Lower leg skin (tissue), 4 donors: ENCODE data around the gene TSPEAR. TPM values are rescaled to one million over a fixed set of nuclear protein-coding genes. Genes with fewer than 3 reads are reported as not detected.

ENCODE experiments used
- DNase-seq, 2 donors: peaks; one replicate each; pipeline ENCODE4 v3.0.0-alpha.2; 2019; ENCODE audit warnings: low spot score in 2 of 2
- H3K4me3 ChIP-seq: fragments of 200-600 bp; sonication (generic); 2 replicates; pipeline ENCODE4 v1.5.1; 2017; ENCODE audit warnings: mild to moderate bottlenecking, low read depth; ENCODE audit not compliant: poor library complexity, severe bottlenecking
- POLR2A ChIP-seq, 2 donors: fragments of 450-650 bp; IDR thresholded peaks; one replicate each; pipeline ENCODE4 v1.6.1; 2016 to 2017; ENCODE audit warnings: antibody characterized with exemption in 2 of 2, mild to moderate bottlenecking in 1 of 2, moderate library complexity in 1 of 2
- WGBS, 2 donors: methylation state at CpG; one replicate each; pipeline ENCODE4 v1.1.5; 2018; 5-methylcytosine and 5-hydroxymethylcytosine counted together
- intact Hi-C: fragments of 100-400 bp; cut with DNase I; formaldehyde crosslinking; loops from one replicate; pipeline ENCODE4 v1.15.0; 2023; ENCODE audit warnings: low total_unique reads
- total RNA-seq, 4 donors: library from RNA; depleted of rRNA; stranded (reverse); fragments of >200 nt; gene quantifications; one replicate each; pipeline ENCODE4 v1.1.0, GENCODE V29; 2016
- TF ChIP-seq, protein P1 (sequence below), 3 donors: fragments of 450-650 bp; IDR thresholded peaks; one replicate each; pipeline ENCODE4 v1.5.1; 2016; ENCODE audit warnings: antibody characterized with exemption in 3 of 3, mild to moderate bottlenecking in 3 of 3, moderate library complexity in 2 of 3

Gene TSPEAR
- total RNA-seq, 4 donors from 2014 or later = 0.06 TPM; not detected in 3

DNA sequence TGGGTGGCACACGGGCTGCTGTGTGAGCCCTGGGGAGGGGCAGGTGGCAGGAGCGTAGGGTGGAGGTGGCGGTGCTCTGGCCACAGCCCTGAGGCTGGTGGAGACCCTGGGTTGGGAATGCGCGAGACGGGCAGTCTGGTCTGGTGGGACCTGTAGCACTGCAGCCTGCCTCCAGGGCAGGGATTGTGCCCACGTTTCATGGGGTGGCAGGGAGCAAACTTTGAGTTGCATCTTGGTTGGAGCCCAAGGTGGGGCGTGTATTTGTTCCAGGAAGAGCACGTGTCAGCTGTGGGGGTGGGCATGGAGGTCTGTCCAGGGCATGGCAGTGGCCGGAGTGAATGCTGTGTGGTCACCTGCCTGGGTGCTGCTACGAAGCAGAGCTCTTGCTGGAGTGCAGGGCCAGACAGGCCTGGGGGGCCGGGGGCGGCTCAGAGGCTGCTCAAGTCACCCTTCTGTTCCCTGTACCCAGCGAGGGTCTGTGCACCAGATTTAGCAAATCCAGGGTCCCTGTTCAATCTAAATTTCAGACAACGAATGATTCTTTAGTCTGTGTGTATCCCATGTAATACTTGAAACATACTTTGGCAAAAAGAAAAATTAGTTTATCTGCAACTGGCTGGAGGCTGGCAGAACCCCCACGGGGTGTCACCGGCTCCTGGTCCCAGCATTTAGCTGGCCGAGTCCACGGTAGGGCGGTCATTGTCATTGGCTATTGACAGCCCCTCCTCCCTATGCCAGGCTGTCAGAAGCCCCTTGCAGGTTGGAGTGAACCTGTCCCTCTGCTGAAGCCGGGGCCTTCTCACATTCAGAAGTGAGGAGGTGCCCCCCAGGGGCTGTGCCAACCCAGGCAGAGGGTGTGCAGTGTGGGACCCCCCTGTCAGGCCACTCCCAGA lies 198.6 kb downstream of the TSPEAR start:
- intact Hi-C loops = loop anchor here (5.0 kb wide), 1 partner anchor 280 kb away; no protein-coding TSS in a partner anchor
- no peak for TF ChIP-seq POLR2A (IDR thresholded peaks at IDR 0.05)
- TF ChIP-seq, protein P1, sequence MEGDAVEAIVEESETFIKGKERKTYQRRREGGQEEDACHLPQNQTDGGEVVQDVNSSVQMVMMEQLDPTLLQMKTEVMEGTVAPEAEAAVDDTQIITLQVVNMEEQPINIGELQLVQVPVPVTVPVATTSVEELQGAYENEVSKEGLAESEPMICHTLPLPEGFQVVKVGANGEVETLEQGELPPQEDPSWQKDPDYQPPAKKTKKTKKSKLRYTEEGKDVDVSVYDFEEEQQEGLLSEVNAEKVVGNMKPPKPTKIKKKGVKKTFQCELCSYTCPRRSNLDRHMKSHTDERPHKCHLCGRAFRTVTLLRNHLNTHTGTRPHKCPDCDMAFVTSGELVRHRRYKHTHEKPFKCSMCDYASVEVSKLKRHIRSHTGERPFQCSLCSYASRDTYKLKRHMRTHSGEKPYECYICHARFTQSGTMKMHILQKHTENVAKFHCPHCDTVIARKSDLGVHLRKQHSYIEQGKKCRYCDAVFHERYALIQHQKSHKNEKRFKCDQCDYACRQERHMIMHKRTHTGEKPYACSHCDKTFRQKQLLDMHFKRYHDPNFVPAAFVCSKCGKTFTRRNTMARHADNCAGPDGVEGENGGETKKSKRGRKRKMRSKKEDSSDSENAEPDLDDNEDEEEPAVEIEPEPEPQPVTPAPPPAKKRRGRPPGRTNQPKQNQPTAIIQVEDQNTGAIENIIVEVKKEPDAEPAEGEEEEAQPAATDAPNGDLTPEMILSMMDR (IDR thresholded peaks at IDR 0.05) = no peak
- 61 to 62% methylated on average over 20 of the region's 21 CpGs for WGBS, 2 donors
- no peak for DNase-seq
- no peak overlapping the region for H3K4me3 ChIP-seq

DNA sequence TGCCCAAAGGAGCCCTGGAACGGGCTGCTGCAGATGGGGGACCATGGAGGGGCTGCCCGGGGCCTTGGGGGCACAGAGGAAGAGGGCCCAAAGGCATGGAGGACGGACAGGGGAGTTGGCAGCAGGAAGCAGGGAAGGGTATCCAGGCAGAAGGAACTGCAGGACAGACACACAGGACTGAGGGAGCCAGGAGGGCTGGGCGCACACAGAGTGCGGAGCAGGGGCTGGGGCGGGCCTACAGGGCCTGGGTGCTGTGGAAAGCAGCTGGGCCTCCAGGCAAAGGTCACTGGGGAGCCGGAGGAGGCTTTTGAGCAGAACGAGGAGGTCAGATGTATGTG lies 199.5 kb downstream of the TSPEAR start:
- no peak overlapping the region for H3K4me3 ChIP-seq
- no peak for DNase-seq
- no peak for TF ChIP-seq POLR2A (IDR thresholded peaks at IDR 0.05)
- TF ChIP-seq, protein P1 (IDR thresholded peaks at IDR 0.05) = no peak
- WGBS, 2 donors = 73 to 83% methylated on average over 8 of the region's 8 CpGs
- intact Hi-C loops = loop anchor here (5.0 kb wide), 1 partner anchor 280 kb away; no protein-coding TSS in a partner anchor

DNA sequence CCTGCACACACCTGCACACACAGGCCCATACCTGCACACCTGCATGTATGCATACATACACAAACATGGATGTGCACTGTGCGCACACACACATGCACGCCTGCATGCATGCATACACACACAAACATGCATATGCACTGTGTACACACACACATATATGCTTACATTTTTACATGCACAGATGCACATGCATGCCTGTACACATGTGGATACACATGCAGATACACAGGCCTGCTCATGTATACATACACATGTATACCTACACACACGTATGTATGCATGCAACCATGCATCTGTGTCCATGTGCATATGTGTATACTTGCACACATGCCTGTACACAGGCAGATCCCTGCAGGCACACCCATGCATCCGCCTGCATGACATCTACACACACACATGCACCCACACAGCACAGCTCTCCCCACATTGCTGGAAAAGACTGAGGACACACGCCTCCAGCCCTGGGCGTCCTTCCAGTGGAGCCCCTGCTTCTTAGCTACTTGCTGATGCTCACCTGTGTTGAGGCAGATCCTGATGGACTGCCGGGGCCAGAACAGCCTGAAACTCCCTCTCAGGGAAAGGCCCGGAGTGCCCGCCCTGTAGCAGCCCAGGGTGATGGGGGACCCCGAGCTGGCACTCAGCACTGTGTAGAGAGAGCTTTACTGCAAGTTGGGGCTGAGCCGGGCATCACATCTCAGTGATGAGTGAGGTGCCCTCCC lies 200.0 kb downstream of the TSPEAR start:
- DNase-seq = no peak
- no peak for TF ChIP-seq POLR2A (IDR thresholded peaks at IDR 0.05)
- TF ChIP-seq, protein P1 (IDR thresholded peaks at IDR 0.05) = no peak
- WGBS, 2 donors = 78% methylated on average over 11 of the region's 11 CpGs
- H3K4me3 ChIP-seq = no peak overlapping the region
- intact Hi-C loops = loop anchor here (5.0 kb wide), 1 partner anchor 281 kb away; no protein-coding TSS in a partner anchor

DNA sequence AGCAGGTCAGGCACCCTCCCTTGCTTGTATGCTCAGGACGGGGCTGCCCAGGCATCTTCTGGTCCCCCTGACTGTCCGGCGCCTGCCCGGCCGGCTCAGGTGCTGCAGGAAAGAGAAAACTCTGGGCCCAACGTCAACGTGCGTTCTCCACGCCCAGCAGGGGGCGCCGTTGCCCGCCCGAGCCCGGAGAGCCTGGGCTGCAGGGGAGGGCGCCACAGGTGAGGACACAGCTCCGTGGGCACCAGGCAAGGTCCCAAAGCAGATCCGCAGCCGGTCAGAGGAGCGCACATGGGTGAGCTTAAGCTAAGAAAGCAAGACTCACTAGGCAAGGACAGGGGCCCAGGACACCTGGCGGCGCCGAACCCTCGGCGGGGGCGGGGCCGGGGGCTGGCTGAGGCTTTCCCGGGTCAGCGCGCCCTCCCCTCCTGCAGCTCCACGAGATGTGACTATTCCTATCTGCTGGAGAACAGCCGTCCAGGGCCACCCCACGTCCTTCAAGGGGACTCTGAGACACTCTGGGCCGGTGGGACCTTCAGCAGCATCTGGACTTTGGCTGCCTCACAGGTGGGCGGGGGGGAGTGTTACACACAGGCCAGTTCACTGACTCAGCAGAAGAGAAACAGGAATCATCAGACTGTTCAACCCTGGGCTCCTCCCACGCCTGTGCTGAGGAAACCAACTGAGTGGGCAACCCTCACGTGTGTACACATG lies 200.7 kb downstream of the TSPEAR start:
- no peak for DNase-seq
- no peak overlapping the region for H3K4me3 ChIP-seq
- intact Hi-C loops = loop anchor here (5.0 kb wide), 1 partner anchor 282 kb away; no protein-coding TSS in a partner anchor

DNA sequence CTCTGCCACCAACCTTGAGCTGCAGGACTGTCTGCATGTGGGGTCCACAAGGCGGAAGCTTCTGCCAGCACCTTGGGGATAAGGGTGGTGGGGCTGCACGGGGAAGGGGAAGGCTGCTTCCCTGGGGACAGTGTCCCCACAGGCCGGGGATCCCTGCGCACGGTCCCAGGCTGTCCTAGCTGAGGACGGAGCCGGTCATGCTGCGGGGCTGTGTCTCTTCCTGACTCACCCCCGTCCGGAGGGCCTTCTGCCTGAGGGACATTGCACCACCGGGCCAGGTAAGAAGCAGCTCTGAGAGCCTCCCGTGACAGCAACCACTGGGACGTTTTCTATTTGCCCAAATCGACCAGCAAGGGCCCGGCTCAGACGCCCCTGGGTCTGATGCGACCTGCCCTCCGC lies 201.3 kb downstream of the TSPEAR start:
- intact Hi-C loops = loop anchor here (5.0 kb wide), 1 partner anchor 282 kb away; no protein-coding TSS in a partner anchor
- TF ChIP-seq POLR2A (IDR thresholded peaks at IDR 0.05) = no peak
- TF ChIP-seq, protein P1 (IDR thresholded peaks at IDR 0.05) = no peak
- no peak for DNase-seq
- H3K4me3 ChIP-seq = no peak overlapping the region
- WGBS, 2 donors = 23 to 26% methylated on average over 10 to 14 of the region's 18 CpGs

More for the DNA sequence above, 200.7 kb downstream of the TSPEAR start:
- TF ChIP-seq, protein P1 (IDR thresholded peaks at IDR 0.05) = peak in 1 of 3 donors; percentile 27
- TF ChIP-seq POLR2A (IDR thresholded peaks at IDR 0.05) = no peak
- WGBS, 2 donors = 5 to 13% methylated on average over 20 to 31 of the region's 36 CpGs
